Choroid plexus epithelial cell (primary cell): ENCODE measurements around the gene CREB3.

Experiments
- DNase-seq: peaks from one replicate; pipeline ENCODE4 v3.0.0-alpha.2; 2010; ENCODE audit warnings: low read depth
- H3K4me3 ChIP-seq: 2 replicates; pipeline ENCODE4 v1.5.1; 2011; ENCODE audit warnings: low read depth, mild to moderate bottlenecking, control low read depth, low read length, moderate library complexity
- TF ChIP-seq, protein P1 (sequence below): conservative IDR thresholded peaks from 2 replicates; pipeline ENCODE4 v1.5.1; 2011; ENCODE audit warnings: low read depth, mild to moderate bottlenecking, control low read depth, inconsistent platforms, low read length, moderate library complexity

The CREB3 gene

DNA sequence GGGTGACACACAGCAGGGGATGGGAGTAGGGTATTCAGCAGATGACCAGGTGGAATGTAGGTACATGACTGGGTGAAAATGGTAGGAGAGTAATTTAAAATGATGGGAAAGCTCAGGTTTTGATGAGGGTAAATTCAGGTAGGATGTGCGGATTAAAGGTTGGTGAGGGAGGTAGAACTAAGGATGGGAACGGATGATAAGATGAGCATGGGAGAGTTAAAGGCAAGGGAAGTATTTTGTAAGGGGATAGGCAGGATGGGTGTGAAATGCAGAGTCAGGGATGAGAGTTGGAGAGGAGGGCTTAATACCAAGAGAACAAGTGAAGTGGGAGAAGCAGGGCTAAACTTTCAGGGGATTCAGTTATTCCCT lies 2.0 kb upstream of the CREB3 start:
- TF ChIP-seq, protein P1, sequence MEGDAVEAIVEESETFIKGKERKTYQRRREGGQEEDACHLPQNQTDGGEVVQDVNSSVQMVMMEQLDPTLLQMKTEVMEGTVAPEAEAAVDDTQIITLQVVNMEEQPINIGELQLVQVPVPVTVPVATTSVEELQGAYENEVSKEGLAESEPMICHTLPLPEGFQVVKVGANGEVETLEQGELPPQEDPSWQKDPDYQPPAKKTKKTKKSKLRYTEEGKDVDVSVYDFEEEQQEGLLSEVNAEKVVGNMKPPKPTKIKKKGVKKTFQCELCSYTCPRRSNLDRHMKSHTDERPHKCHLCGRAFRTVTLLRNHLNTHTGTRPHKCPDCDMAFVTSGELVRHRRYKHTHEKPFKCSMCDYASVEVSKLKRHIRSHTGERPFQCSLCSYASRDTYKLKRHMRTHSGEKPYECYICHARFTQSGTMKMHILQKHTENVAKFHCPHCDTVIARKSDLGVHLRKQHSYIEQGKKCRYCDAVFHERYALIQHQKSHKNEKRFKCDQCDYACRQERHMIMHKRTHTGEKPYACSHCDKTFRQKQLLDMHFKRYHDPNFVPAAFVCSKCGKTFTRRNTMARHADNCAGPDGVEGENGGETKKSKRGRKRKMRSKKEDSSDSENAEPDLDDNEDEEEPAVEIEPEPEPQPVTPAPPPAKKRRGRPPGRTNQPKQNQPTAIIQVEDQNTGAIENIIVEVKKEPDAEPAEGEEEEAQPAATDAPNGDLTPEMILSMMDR: no peak
- no peak for DNase-seq
- peak overlapping the region; percentile 88 for H3K4me3 ChIP-seq

DNA sequence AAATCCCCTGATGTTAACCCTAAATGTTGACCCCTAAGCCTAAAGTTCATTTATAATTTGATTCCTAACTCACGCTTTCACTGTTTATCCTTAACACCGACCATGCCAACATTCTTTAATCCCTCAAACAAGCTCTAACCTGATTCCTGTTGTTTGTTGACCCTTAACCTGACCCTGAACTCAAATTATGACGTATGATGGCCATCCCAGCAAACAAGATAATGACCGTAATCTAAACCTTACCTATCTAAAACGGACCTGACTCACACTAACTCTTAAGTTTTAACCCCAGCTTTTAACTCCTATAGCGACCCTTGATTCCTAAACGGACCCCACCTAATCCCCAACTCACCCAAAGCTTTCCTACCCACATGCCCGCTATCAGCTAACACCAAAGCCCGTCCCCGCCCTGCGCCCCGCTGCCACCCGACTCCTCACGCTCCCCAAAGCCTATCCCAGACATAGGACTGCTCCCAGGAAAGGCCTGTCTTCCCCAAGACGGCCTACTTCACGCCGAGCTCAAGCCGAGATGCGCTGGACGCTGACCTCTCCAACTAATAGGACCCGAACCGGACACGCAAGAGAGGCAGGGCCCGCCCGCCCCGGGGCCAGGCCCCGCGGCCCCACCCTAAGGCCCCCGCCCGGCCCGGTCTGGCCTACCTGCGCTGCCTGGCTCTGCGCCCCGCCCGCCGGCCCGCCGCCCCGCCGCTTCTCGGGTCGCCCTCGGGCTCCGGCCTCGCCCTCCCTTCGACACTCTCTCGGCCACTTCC lies 866 bp upstream of the CREB3 start:
- TF ChIP-seq, protein P1: no peak
- peak; percentile 10 for DNase-seq
- peak overlapping the region; percentile 88 for H3K4me3 ChIP-seq

DNA sequence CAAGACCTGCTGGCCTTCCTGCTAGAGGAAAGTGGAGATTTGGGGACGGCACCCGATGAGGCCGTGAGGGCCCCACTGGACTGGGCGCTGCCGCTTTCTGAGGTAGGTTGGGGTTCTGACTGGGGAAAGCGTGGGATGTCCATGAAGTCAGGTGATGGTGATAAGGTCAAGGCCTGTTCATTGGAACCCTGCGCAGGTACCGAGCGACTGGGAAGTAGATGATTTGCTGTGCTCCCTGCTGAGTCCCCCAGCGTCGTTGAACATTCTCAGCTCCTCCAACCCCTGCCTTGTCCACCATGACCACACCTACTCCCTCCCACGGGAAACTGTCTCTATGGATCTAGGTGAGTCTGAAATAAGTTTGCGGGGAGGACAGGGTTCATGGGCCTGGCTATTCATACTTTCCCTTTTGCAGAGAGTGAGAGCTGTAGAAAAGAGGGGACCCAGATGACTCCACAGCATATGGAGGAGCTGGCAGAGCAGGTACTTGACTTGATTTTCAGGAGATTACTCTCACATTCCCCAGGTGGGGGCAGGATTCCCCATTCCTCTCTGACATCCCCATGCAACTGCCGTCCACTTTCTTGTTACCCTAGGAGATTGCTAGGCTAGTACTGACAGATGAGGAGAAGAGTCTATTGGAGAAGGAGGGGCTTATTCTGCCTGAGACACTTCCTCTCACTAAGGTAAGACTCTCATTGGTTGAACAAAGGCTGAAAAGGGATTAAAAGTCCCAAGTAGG lies 505 bp downstream of the CREB3 start:
- TF ChIP-seq, protein P1: no peak
- peak overlapping the region; percentile 88 for H3K4me3 ChIP-seq
- peak; percentile 85 for DNase-seq

DNA sequence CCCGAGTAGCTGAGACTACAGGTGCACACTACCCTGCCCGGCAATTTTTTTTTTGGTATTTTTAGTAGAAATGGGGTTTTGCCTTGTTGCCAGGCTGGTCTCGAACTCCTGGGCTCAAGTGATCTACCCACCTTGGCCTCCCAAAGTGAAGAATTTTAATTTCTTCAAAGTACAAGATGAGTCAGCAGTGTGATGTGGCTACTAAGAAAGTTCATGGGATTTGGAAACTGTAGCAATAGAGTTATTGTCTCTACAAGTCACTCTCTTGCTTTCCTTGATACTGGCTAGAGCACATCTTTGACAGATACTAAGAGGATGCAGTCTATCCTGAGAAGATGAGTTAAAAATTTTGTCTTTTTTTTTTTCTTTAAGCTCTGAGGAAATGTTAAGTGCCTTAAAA lies 1.6 kb downstream of the CREB3 start:
- no peak for DNase-seq
- H3K4me3 ChIP-seq: no peak overlapping the region
- TF ChIP-seq, protein P1: no peak

DNA sequence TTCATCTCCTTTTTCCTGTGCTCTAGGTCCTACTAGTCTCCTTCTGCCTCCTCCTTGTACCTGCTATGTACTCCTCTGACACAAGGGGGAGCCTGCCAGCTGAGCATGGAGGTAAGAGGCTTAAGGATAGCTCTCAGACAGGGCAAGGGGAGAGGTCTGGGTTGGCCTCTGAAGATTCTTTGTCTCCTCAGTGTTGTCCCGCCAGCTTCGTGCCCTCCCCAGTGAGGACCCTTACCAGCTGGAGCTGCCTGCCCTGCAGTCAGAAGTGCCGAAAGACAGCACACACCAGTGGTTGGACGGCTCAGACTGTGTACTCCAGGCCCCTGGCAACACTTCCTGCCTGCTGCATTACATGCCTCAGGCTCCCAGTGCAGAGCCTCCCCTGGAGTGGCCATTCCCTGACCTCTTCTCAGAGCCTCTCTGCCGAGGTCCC lies 3.8 kb downstream of the CREB3 start:
- DNase-seq: peak; percentile 93
- TF ChIP-seq, protein P1: peak; percentile 96
- H3K4me3 ChIP-seq: no peak overlapping the region

DNA sequence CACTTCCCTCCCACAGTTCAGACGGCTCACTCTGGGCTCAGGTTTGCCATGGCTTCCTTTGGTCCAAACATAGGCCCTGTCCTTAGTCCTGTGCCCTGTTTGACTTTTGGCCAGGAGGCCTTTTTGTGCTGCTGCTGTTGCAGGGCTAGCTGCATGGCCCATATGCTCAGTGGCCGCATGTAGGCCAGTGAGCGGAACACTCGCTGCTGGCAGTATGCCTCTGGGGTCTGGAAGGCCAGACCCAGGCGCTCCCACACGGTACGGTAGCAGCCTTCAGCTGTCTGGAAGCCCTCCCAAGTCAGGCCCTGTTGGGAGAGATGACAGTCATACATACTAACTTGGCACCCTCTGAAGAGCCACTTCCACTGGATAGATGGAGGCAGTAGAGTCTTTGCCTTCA lies 4.7 kb downstream of the CREB3 start:
- DNase-seq: no peak
- H3K4me3 ChIP-seq: no peak overlapping the region
- TF ChIP-seq, protein P1: no peak

DNA sequence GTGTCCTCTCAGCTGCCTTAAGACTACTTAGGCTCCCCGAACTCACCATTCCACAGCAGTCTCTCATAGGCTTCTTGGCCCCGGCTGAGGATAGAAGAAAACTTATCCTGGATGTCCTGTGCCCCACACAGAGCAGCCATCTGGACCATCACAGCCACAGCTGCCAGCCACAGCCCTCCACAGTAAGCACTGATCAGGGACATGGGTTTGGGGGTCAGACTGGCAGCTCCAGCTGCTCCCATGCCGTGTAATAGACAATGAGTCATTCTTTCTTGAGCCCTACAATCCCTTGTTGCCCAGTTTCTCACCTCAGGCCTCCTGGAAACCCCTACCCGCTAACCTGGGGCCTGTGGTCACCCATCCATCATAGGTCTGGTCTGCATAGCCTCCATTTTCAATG lies 5.7 kb downstream of the CREB3 start:
- no peak overlapping the region for H3K4me3 ChIP-seq
- no peak for DNase-seq
- TF ChIP-seq, protein P1: no peak
